GM13976 (cell line): ENCODE results near the gene RNU1-1.

Experiments used
- DNase-seq: peaks from one replicate; pipeline ENCODE4 v3.0.0; 2012; ENCODE audit warnings: low spot score
- CTCF ChIP-seq: IDR thresholded peaks from 2 replicates; pipeline ENCODE4 v1.5.1; 2012; ENCODE audit warnings: borderline replicate concordance, mild to moderate bottlenecking; ENCODE audit not compliant: insufficient read depth; ENCODE audit errors: extremely low read depth, missing control alignments, control extremely low read depth
- in situ Hi-C: fragments of 300-500 bp; cut with MboI; formaldehyde crosslinking; loops from one replicate; pipeline ENCODE4 v1.12.0; 2022; ENCODE audit warnings: low sequenced_read_pairs, mixed read lengths, inconsistent platforms; ENCODE audit not compliant: unreplicated experiment

Gene RNU1-1

GRCh38 chr1:16468558-16468957 lies 45.5 kb downstream of the RNU1-1 start:
- DNase-seq: no peak
- no peak for TF ChIP-seq CTCF
- in situ Hi-C loops: no loop called here

- no peak for TF ChIP-seq CTCF
- DNase-seq: no peak
- in situ Hi-C loops: no loop called here
Observed at GRCh38 chr1:16464917-16465625, 49.0 kb downstream of the RNU1-1 start.
